Nephron progenitor cell (in vitro differentiated cells): ENCODE data around the gene DCLK1.

Experiments used
- DNase-seq: peaks from one replicate; pipeline ENCODE4 v3.0.0; 2021
- H3K27ac Mint-ChIP-seq: 2 replicates; pipeline ENCODE4 v1.8.0; 2021; ENCODE audit warnings: mild to moderate bottlenecking, moderate library complexity, mixed read lengths
- H3K27me3 Mint-ChIP-seq: 2 replicates; pipeline ENCODE4 v1.8.0; 2021; ENCODE audit warnings: mild to moderate bottlenecking, low read depth, mixed read lengths; ENCODE audit not compliant: poor library complexity
- H3K36me3 Mint-ChIP-seq: 2 replicates; pipeline ENCODE4 v1.8.0; 2021; ENCODE audit warnings: low read depth, mixed read lengths
- H3K4me1 Mint-ChIP-seq: 2 replicates; pipeline ENCODE4 v1.8.0; 2021; ENCODE audit warnings: mixed read lengths
- H3K4me3 Mint-ChIP-seq: 2 replicates; pipeline ENCODE4 v1.8.0; 2021; ENCODE audit warnings: mild to moderate bottlenecking, moderate library complexity, mixed read lengths
- H3K9me3 Mint-ChIP-seq: 2 replicates; pipeline ENCODE4 v1.8.0; 2021; ENCODE audit warnings: mild to moderate bottlenecking, moderate library complexity, mixed read lengths
- TF ChIP-seq, protein P1 (sequence below): fragments of 200-600 bp; sonication (generic); IDR thresholded peaks from 2 replicates; pipeline ENCODE4 v1.5.0; 2021; ENCODE audit warnings: antibody characterized with exemption

DCLK1 gene

DNA sequence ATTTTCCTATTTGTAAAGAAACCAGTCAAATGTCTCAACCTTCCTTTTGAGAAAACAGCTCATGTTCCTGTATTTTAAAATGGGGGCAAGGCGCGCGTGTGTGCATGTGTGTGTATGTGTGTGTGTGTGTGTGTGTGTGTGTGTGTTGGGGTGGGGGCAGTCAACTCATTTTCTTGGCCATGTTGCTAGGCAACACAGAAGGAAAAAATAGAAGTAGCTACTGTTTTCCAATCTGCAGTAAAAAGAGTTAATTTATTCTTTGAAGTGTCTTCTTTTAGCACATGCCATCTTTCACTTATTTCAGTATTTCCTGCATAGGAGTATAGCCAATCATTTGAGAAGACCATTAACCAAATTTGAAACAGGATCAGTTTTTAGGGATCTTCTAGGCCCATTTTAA, 279.3 kb downstream of the DCLK1 start:
- TF ChIP-seq, protein P1, sequence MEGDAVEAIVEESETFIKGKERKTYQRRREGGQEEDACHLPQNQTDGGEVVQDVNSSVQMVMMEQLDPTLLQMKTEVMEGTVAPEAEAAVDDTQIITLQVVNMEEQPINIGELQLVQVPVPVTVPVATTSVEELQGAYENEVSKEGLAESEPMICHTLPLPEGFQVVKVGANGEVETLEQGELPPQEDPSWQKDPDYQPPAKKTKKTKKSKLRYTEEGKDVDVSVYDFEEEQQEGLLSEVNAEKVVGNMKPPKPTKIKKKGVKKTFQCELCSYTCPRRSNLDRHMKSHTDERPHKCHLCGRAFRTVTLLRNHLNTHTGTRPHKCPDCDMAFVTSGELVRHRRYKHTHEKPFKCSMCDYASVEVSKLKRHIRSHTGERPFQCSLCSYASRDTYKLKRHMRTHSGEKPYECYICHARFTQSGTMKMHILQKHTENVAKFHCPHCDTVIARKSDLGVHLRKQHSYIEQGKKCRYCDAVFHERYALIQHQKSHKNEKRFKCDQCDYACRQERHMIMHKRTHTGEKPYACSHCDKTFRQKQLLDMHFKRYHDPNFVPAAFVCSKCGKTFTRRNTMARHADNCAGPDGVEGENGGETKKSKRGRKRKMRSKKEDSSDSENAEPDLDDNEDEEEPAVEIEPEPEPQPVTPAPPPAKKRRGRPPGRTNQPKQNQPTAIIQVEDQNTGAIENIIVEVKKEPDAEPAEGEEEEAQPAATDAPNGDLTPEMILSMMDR, result no peak
- Mint-ChIP-seq H3K36me3 (no peaks in the 10 kb centered on the region), H3K27ac (no peak overlapping the region), H3K9me3 (no peaks in the 10 kb centered on the region), H3K4me1 (peaks cover 24% of the 10 kb centered on the region), H3K27me3 (peaks cover 8% of the 10 kb centered on the region), H3K4me3 (no peak overlapping the region)
- no peak for DNase-seq

DNA sequence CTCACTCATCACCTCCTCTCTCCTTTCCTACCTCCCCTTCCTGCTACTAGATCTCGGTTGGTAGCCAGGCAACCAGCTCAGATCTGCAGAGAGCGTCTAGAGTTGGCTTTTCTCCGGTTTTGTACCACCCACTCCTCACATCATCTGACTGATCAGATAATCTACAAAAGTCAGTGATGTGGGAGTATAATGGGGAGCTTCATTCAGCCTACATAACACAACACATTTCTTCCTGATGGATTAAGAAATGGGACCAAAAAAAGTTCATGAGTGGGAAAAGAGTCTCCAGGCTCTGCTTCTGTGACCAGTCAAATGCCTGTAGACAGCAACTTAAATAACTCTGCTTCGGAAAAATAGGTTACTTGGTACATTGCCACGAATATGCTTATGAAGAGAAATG, 279.8 kb downstream of the DCLK1 start:
- Mint-ChIP-seq H3K4me1 (peaks cover 24% of the 10 kb centered on the region), H3K27ac (no peak overlapping the region), H3K9me3 (no peaks in the 10 kb centered on the region), H3K27me3 (peaks cover 8% of the 10 kb centered on the region), H3K36me3 (no peaks in the 10 kb centered on the region), H3K4me3 (no peak overlapping the region)
- TF ChIP-seq, protein P1, result no peak
- no peak for DNase-seq

DNA sequence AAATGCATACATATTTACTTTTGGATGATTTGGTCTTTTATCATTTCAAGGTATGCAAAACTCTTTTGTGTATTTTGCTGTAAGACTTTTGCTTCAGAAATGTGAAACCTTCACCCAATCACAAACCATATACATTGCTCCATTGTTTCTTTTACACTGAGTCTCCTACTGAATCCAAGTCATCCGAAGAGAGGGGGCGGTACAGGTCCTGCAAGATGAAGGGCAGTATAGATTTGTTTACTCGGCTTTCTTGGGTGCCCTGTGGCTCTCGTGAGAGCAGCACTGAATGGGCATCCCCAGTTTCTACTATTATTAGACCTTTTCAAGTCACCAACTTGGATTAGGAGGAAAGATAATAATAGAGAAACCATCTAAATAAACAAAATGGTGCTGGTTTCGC, 280.6 kb downstream of the DCLK1 start:
- TF ChIP-seq, protein P1, result no peak
- DNase-seq, result no peak
- Mint-ChIP-seq H3K27me3 (peaks cover 3% of the 10 kb centered on the region), H3K4me1 (peaks cover 16% of the 10 kb centered on the region), H3K27ac (no peak overlapping the region), H3K4me3 (no peak overlapping the region), H3K9me3 (no peaks in the 10 kb centered on the region), H3K36me3 (no peaks in the 10 kb centered on the region)

DNA sequence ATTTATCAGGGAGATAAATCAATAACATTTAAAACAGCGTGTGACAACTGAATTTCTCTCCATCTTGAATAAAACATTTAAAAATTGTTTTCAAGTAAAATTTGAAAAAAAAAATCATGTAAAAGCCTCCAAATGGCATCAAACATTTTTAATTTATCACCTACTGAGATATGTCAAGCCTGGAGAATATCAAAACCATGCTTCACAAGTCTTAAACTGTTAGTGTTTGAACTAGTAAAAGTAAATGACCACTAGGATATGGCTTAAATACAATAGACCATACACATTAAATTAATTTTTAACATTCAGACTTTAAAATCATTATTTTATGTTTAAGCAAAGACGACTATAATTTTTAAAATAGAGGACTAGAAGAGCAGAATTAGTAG, 281.9 kb downstream of the DCLK1 start:
- Mint-ChIP-seq H3K9me3 (no peaks in the 10 kb centered on the region), H3K4me1 (peaks cover 5% of the 10 kb centered on the region), H3K27ac (no peak overlapping the region), H3K27me3 (peaks cover 3% of the 10 kb centered on the region), H3K4me3 (no peak overlapping the region), H3K36me3 (no peaks in the 10 kb centered on the region)
- TF ChIP-seq, protein P1, result no peak
- DNase-seq, result no peak

DNA sequence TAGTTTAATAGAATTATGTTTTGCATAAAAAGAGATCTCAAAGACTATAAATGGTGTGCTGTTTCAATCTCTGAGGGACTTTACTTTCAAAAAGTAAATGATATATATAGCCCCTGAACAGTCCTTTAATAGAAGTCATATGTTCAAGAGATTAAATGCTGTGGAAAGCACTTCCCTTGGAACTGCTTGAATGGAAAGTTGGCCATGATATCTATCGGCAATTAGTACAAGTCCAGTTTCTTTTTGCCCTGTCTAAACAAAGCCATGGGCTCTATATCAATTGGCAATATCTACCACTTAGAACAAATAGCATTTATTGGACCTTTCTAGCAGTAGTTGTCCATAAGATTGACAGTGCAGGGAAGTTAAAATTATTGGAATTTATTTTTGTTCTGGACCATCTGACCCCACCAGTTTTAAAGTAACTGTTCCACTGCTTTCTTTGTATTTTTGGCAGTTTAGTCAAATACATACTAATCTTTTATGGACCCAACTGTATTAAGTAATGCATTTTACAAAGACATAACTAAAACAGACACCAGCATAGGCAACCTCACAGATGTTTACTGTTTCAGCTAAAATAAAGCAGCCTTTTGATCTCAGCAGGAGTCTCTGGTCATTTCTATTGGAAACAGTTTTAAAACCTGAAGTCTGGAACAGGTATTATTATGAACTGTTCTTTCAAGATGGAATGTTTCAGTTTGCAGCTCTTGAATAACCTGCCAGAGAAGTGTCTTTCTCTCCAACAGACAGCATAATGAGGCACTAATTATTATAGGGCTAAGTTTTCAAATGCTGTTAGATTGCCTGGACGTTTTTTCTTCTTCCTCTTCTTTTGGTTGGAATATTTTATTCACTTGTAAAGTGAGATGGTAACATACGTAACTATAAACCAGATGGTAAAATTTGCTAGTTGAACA, 282.6 kb downstream of the DCLK1 start:
- no peaks in the 10 kb centered on the region for H3K36me3 Mint-ChIP-seq
- DNase-seq, result no peak
- H3K4me1 Mint-ChIP-seq, result peaks cover 5% of the 10 kb centered on the region
- H3K27ac Mint-ChIP-seq, result no peak overlapping the region
- no peaks in the 10 kb centered on the region for H3K27me3 Mint-ChIP-seq
- TF ChIP-seq, protein P1, result no peak
- H3K9me3 Mint-ChIP-seq, result no peaks in the 10 kb centered on the region
- no peak overlapping the region for H3K4me3 Mint-ChIP-seq

DNA sequence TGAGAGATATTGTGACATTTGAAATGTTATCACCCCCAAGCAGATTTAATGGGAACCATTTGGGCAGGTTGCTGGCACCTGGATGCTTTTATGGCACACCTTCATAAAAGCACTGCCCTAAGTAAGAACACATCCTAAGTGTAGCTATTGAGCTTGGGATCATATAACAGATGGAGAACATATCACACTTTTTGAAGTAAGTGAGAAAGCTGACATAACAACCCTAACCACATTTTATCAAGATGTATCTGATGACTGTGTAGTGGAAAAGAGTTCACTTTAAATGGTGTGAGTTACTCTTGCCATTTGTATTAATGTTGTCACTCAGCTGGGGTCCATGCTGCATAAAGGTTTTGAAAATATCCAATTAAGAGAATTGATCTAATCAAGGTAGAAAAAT, 287.9 kb downstream of the DCLK1 start:
- no peak for DNase-seq
- no peaks in the 10 kb centered on the region for H3K36me3 Mint-ChIP-seq
- H3K27ac Mint-ChIP-seq, result no peak overlapping the region
- TF ChIP-seq, protein P1, result no peak
- no peaks in the 10 kb centered on the region for H3K9me3 Mint-ChIP-seq
- H3K4me1 Mint-ChIP-seq, result no peaks in the 10 kb centered on the region
- H3K4me3 Mint-ChIP-seq, result no peak overlapping the region
- H3K27me3 Mint-ChIP-seq, result peaks cover 3% of the 10 kb centered on the region
